SK-N-MC (cell line): Measurements from ENCODE around the gene NFS1.

Experiments used
- EZH2 ChIP-seq: fragments of 200-600 bp; sonication (generic); IDR thresholded peaks from one replicate; pipeline ENCODE4 v1.6.1; 2017; ENCODE audit warnings: antibody characterized with exemption
- FOXP2 ChIP-seq: optimal IDR thresholded peaks from 2 replicates; pipeline ENCODE3; 2011; ENCODE audit warnings: mild to moderate bottlenecking, moderate library complexity; ENCODE audit not compliant: insufficient read depth; ENCODE audit errors: extremely low read length, control extremely low read depth
- POLR2AphosphoS5 ChIP-seq: IDR thresholded peaks from 2 replicates; pipeline ENCODE4 v1.6.1; 2012; ENCODE audit warnings: mild to moderate bottlenecking, low read depth, low read length, borderline replicate concordance

DNA sequence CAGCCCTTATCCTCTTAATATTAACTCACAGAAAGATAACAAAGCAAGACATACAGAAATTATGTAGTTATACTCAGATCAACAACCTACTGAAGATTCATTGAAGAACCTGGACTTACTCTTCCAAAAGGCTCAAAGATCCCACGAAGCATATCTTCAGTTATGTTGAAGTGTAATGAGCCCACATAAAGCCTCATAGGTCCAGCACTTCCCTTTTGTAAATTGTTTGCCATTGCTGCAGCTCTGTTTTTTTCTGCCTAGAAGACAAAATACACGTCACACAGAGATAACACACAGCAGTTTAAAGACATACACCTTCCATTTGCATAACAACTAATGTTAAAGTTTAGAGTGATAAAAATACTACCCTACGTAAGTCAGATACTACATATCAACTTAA, 22.5 kb upstream of the NFS1 start:
- TF ChIP-seq POLR2AphosphoS5 (no peak), EZH2 (no peak), FOXP2 (no peak)
